Sigmoid colon (tissue), 7 donors: ENCODE results near the gene HES3. TPM values are rescaled to one million over a fixed set of nuclear protein-coding genes. Genes with fewer than 3 reads are reported as not detected.
A peak's percentile ranks its signal among the peaks of the same experiment; 100 is the strongest.

Experiments used
- DNase-seq: peaks from one replicate; pipeline ENCODE4 v3.0.0-alpha.2; 2019
- H3K27ac ChIP-seq, 4 donors: fragments of 200-600 bp; sonication (generic); one replicate each; pipeline ENCODE4 v1.5.1; 2016 to 2019; ENCODE audit warnings: mild to moderate bottlenecking in 1 of 4
- H3K27me3 ChIP-seq, 3 donors: fragments of 200-600 bp; sonication (generic); one replicate each; pipeline ENCODE4 v1.5.1; 2019; ENCODE audit warnings: mild to moderate bottlenecking in 1 of 3
- H3K36me3 ChIP-seq, 4 donors: fragments of 200-600 bp; sonication (generic); one replicate each; pipeline ENCODE4 v1.5.1; 2016 to 2019
- H3K4me1 ChIP-seq, 4 donors: fragments of 200-600 bp; sonication (generic); one replicate each; pipeline ENCODE4 v1.5.1; 2017 to 2019
- H3K4me3 ChIP-seq, 4 donors: fragments of 200-600 bp; sonication (generic); one replicate each; pipeline ENCODE4 v1.5.1; 2017 to 2019; ENCODE audit warnings: mild to moderate bottlenecking in 2 of 4, moderate library complexity in 1 of 4
- H3K9me3 ChIP-seq, 4 donors: fragments of 200-600 bp in 3 of 4; sonication (generic) in 3 of 4; one replicate each; pipeline versions ENCODE4 v1.5.1 to v1.6.1; 2013 to 2019
- EP300 ChIP-seq, 4 donors: sonication (generic); formaldehyde crosslinking; IDR thresholded peaks; one replicate each; pipeline ENCODE4 v1.6.1; 2017; ENCODE audit warnings: antibody characterized with exemption in 4 of 4
- POLR2A ChIP-seq, 2 donors: fragments of 450-650 bp; IDR thresholded peaks; one replicate each; pipeline ENCODE4 v1.6.1; 2016; ENCODE audit warnings: antibody characterized with exemption in 2 of 2, mild to moderate bottlenecking in 2 of 2, moderate library complexity in 2 of 2
- POLR2AphosphoS5 ChIP-seq, 4 donors: sonication (generic); formaldehyde crosslinking; IDR thresholded peaks; one replicate each; pipeline ENCODE4 v1.6.1; 2017; ENCODE audit warnings: antibody characterized with exemption in 4 of 4
- WGBS, 2 donors: extraction: QIAGEN DNeasy Blood & Tissue Kit; methylation state at CpG; one replicate each; pipeline ENCODE4 v1.1.7; 2013; 5-methylcytosine and 5-hydroxymethylcytosine counted together
- intact Hi-C: fragments of 100-400 bp; cut with DNase I; formaldehyde crosslinking; loops from one replicate; pipeline ENCODE4 v1.15.1; 2023
- polyA plus RNA-seq, 3 donors: library from polyadenylated mRNA; stranded (reverse); fragments of 200-250 nt; gene quantifications; one replicate each; pipeline ENCODE4 v1.2.3, GENCODE V29; 2013
- total RNA-seq, 4 donors: library from RNA; depleted of rRNA; stranded (reverse); fragments of >200 nt; gene quantifications; one replicate each; pipeline ENCODE4 v1.1.0, GENCODE V29; 2016
- TF ChIP-seq, protein P1 (sequence below), 4 experiments: fragments of 450-650 bp in 3 of 4; fragments of 200-600 bp in 1 of 4; IDR thresholded peaks; one replicate each; pipeline ENCODE4 v1.5.1; 2016 to 2019; ENCODE audit warnings: antibody characterized with exemption in 4 of 4, mild to moderate bottlenecking in 3 of 4, moderate library complexity in 2 of 4
- donor health status: healthy with polysubstance abuse.
- donor health status: Bipolar disorder and iron deficiency.
- donor health status: healthy.

The HES3 gene
- total and polyA plus RNA-seq, 7 donors = not detected

DNA sequence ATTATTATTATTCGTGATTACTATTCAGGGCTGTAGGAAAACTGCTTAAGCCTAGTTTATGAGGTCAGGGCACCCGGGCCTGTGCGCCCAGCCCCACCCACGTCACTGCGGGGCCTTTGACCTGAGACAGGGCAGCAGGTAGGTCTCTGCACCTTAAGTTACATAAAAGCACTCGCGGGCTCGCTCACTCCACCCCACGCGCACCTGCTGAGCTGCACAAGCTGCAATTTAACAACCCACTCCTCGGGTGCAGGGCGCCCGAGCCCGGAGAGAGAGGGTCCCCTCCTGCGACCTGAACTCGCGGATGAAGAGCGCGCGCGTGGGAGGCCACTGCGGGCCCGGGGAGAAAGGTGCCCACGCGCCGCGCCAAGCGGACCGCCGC, 8.7 kb upstream of the HES3 start:
- peak overlapping the region; percentile 49 to 75 (median 68) for H3K4me3 ChIP-seq
- intact Hi-C loops = loop anchor here (2.0 kb wide), 1 partner anchor 36 kb away; the partner anchor contains the start of gene RPL22
- WGBS, 2 donors = 1% methylated on average over 30 of the region's 30 CpGs
- H3K27ac ChIP-seq = peak overlapping the region in 3 of 4 donors; percentile 60 to 78 (median 72)
- peaks cover 0 to 19% (median 14%) of the 10 kb centered on the region in 4 donors for H3K4me1 ChIP-seq
- H3K9me3 ChIP-seq = no peaks in the 10 kb centered on the region
- H3K27me3 ChIP-seq = peaks cover 6 to 20% (median 13%) of the 10 kb centered on the region in 3 donors
- no peak for DNase-seq
- TF ChIP-seq POLR2A (IDR thresholded peaks at IDR 0.05) (no peak), POLR2AphosphoS5 (IDR thresholded peaks at IDR 0.05) (no peak), EP300 (IDR thresholded peaks at IDR 0.05) (no peak)
- TF ChIP-seq, protein P1, sequence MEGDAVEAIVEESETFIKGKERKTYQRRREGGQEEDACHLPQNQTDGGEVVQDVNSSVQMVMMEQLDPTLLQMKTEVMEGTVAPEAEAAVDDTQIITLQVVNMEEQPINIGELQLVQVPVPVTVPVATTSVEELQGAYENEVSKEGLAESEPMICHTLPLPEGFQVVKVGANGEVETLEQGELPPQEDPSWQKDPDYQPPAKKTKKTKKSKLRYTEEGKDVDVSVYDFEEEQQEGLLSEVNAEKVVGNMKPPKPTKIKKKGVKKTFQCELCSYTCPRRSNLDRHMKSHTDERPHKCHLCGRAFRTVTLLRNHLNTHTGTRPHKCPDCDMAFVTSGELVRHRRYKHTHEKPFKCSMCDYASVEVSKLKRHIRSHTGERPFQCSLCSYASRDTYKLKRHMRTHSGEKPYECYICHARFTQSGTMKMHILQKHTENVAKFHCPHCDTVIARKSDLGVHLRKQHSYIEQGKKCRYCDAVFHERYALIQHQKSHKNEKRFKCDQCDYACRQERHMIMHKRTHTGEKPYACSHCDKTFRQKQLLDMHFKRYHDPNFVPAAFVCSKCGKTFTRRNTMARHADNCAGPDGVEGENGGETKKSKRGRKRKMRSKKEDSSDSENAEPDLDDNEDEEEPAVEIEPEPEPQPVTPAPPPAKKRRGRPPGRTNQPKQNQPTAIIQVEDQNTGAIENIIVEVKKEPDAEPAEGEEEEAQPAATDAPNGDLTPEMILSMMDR (IDR thresholded peaks at IDR 0.05) = no peak
- peaks cover 6 to 36% (median 13%) of the 10 kb centered on the region in 4 donors for H3K36me3 ChIP-seq

DNA sequence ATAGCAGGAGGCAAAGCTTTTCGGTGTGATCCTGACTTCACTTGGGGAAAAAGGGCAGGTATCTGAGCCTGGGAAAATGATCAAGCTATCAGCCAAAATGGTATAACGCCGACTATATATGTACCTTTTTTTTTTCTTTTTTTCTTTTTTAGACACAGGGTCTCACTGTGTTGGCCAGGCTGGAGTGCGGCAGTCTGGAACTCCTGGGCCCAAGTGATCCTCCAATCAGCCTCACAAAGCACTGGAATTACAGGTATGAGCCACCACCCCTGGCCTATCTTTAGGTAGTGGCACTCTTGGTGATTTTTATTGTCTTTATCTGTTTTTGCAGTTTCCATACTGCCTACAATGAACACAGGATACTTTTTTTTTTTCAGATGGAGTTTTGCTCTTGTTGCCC, 6.9 kb upstream of the HES3 start:
- H3K9me3 ChIP-seq = no peaks in the 10 kb centered on the region
- DNase-seq = no peak
- no peak overlapping the region for H3K4me3 ChIP-seq
- peaks cover 22 to 38% (median 31%) of the 10 kb centered on the region in 3 donors for H3K27me3 ChIP-seq
- intact Hi-C loops = no loop called here
- peaks cover 0 to 27% (median 21%) of the 10 kb centered on the region in 4 donors for H3K4me1 ChIP-seq
- WGBS, 2 donors = 89 to 96% methylated on average over 4 of the region's 4 CpGs
- H3K36me3 ChIP-seq = peaks cover 0 to 18% (median 3%) of the 10 kb centered on the region in 4 donors
- TF ChIP-seq EP300 (IDR thresholded peaks at IDR 0.05) (no peak), POLR2A (IDR thresholded peaks at IDR 0.05) (no peak), POLR2AphosphoS5 (IDR thresholded peaks at IDR 0.05) (no peak)
- TF ChIP-seq, protein P1 (IDR thresholded peaks at IDR 0.05) = no peak
- H3K27ac ChIP-seq = no peak overlapping the region

DNA sequence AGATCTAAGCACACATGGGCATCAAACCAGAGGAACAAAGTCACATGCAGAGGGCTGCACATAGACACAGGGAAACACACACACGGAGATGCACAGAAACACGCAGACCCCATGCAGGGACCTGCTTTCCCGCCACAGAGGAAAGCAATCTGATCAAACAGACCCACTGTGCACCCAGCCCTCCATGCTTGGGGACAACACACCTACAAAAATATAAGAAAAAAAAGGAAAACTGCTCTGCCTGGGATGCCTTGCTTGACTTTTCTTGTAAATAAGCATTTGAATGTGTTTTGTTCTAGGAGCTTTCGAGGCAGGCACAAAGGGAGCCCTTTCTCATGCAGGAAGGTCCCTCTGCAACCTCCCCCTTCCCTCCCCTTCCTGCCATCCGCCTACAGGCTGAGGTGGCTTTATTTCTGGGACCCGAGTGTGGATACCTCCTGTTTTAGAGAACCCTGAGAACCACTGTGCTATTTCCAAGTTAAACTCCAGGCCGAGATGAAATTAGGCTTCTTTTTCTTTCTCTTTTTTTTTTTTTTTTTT, 4.7 kb upstream of the HES3 start:
- H3K36me3 ChIP-seq = no peaks in the 10 kb centered on the region
- H3K27me3 ChIP-seq = peaks cover 40 to 60% (median 53%) of the 10 kb centered on the region in 3 donors
- intact Hi-C loops = no loop called here
- no peaks in the 10 kb centered on the region for H3K9me3 ChIP-seq
- DNase-seq = no peak
- WGBS, 2 donors = 33 to 58% methylated on average over 7 of the region's 7 CpGs
- H3K27ac ChIP-seq = no peak overlapping the region
- H3K4me1 ChIP-seq = peaks cover 0 to 29% (median 24%) of the 10 kb centered on the region in 4 donors
- H3K4me3 ChIP-seq = no peak overlapping the region
- TF ChIP-seq POLR2A (IDR thresholded peaks at IDR 0.05) (no peak), EP300 (IDR thresholded peaks at IDR 0.05) (no peak), POLR2AphosphoS5 (IDR thresholded peaks at IDR 0.05) (no peak)
- TF ChIP-seq, protein P1 (IDR thresholded peaks at IDR 0.05) = no peak

DNA sequence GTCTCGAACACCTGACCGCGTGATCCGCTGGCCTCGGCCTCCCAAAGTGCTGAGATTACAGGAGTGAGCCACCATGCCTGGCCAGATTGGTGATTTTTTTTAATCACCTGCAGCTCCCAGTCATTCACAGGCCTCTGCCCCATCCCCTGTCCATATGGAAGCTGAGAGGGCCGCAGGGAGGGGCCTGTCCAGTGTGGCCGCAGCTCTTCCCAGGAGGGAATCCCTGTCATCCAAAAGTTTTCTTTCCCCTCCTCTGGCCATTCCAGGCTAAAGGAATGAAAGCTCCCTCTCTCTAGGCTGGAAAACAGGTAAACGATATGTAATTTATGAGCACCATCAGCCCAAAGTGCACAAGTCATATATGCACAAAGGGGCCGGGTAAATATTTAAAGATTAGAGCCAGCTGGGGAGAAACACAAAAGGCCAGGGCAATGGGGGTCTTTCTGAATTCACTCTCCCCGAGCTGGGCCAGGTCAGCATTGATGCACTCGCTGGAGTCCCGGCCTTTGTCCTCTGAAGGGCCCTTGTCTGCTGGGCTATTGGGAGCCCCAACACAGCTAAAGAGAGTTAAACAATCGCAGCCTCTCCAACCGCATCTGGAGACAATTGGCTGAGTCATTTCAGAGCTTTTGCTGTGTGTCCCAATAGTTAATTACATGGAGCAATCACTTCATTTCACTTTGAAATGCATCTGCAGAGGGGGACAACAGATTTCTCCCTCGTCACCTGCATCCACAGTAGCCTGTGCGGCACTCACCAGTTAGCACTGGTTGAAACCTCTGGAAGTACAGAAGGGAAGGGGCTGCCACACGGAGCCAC, 3.8 kb upstream of the HES3 start:
- intact Hi-C loops = loop anchor here (10.0 kb wide), 1 partner anchor 725 kb away; no protein-coding TSS in a partner anchor
- peaks cover 0 to 26% (median 16%) of the 10 kb centered on the region in 4 donors for H3K4me1 ChIP-seq
- TF ChIP-seq EP300 (IDR thresholded peaks at IDR 0.05) (no peak), POLR2A (IDR thresholded peaks at IDR 0.05) (no peak), POLR2AphosphoS5 (IDR thresholded peaks at IDR 0.05) (no peak)
- TF ChIP-seq, protein P1 (IDR thresholded peaks at IDR 0.05) = no peak
- no peaks in the 10 kb centered on the region for H3K9me3 ChIP-seq
- H3K27me3 ChIP-seq = peaks cover 41 to 69% (median 62%) of the 10 kb centered on the region in 3 donors
- no peaks in the 10 kb centered on the region for H3K36me3 ChIP-seq
- H3K27ac ChIP-seq = no peak overlapping the region
- 30 to 42% methylated on average over 17 of the region's 17 CpGs for WGBS, 2 donors
- DNase-seq = no peak
- H3K4me3 ChIP-seq = no peak overlapping the region
